Right kidney (tissue), 9 donors: ENCODE data around the gene NLRP8.
"Not testable (repeated sequence)": the region's sequence is repeated elsewhere in the genome, so short reads cannot be mapped to it uniquely, and the experiment has no call there.

Source experiments
- DNase-seq: peaks from one replicate; pipeline ENCODE4 v3.0.0-alpha.2; 2016
- long read RNA-seq, 8 donors: transcript quantifications; one replicate each; lab custom pipeline, GENCODE V29; 2026

The NLRP8 gene
- long read RNA-seq, donor 1, result 0 reads
- long read RNA-seq, donor 2, result 0 reads
- long read RNA-seq, donor 3, result 0 reads
- long read RNA-seq, donor 4, result 0 reads
- long read RNA-seq, donor 5, result 0 reads
- long read RNA-seq, donor 6, result 0 reads
- long read RNA-seq, donor 7, result 0 reads
- long read RNA-seq, donor 8, result 0 reads

DNA sequence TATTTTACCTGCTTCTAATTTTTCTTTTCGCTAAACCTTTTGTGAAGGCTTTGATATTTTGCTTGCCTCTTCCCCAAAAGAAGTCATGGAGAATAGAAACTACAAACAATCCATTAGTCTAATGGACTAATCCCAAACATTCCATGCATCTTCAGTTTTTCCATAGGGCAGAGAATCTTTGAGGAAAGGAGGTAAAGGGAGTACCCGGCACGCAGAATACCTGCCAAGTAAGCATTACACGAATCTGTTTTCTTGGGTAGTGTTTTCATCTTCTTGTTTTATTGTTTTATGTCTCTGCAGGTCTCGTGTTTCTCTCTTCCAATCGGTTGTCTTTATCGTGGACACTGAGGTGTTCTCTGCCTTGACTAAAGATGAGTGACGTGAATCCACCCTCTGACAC is at the start of gene NLRP8:
Gene NLRP8 (plus strand): TSS at position 301 of the 400 bp plus-strand sequence.
- DNase-seq, result no peak

GRCh38 chr19:55898911-55899310 is 48.7 kb upstream of the NLRP8 start:
- DNase-seq, result no peak

GRCh38 chr19:55901369-55902079 is 46.1 kb upstream of the NLRP8 start:
- DNase-seq, result no peak

DNA sequence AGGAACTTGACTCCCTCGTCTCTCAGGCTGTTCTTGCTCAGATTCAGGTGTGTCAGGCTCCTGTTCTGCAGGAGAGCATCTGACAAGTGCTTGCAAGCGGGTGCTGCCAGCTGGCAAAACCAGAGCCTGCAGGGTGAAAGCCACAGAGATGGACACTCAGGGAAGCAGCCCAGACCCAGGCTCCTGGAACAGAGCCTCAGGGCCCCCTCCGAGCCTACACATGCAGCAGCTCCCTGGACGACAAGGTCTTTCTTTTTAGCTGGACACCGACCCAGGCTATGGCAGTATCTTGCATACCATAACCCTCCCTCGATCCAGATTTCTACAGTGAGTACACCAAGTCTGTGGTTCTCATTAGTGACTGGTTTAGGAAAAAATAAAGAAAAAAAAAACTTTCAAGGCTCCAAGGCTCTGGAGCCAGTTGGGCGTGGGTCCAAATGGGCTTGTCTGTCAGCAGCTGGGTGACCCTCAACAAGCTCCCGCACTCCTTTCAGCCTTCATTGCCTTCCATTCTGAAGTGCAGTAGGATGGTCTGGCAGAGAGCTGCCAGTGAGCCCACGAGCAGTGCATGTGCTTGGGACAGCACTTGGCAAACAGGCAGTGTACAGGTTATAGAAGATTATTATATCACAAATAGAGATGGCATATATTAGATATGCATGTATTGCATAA is 45.4 kb upstream of the NLRP8 start:
- no peak for DNase-seq

DNA sequence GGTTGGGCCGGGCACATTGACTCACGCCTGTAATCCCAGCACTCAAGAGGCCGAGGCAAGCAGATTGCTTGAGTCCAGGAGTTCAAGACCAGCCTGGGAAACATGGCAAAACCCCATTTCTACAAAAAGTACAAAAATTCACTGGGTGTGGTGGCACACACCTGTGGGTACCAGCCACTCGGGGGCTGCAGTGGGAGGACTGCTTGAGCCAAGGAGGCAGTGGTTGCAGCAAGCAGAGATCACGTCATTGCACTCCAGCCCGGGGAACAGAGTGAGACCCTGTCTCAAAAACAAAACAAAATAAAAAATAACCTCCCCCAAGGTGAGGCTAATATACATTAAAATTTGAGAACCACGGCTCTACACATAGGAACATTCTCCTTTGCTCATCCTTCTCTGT is 40.3 kb upstream of the NLRP8 start:
- no peak for DNase-seq

- no peak for DNase-seq
These were observed 39.9 kb upstream of the NLRP8 start for GRCh38 chr19:55907746-55908145.

DNA sequence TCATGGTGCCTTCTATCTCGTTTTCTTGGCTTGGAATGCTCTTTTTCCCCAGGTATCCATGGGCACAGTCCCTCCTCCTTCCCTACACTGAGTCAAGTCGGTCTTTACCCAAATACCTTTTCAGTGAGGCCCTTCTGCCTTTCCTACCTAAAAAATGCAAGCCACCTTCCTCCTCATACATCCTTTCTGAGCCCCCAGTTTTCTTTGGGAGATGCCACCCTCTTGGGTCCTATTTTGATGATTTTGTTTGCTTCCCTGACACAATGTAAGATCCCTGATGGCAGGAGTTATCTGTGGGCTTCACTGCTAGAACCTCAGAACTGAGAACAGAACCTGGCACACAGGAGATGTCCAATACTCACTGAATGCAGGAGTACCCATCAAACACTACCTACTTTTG is 37.8 kb upstream of the NLRP8 start:
- no peak for DNase-seq

GRCh38 chr19:55912916-55913315 is 34.7 kb upstream of the NLRP8 start:
- no peak for DNase-seq

DNA sequence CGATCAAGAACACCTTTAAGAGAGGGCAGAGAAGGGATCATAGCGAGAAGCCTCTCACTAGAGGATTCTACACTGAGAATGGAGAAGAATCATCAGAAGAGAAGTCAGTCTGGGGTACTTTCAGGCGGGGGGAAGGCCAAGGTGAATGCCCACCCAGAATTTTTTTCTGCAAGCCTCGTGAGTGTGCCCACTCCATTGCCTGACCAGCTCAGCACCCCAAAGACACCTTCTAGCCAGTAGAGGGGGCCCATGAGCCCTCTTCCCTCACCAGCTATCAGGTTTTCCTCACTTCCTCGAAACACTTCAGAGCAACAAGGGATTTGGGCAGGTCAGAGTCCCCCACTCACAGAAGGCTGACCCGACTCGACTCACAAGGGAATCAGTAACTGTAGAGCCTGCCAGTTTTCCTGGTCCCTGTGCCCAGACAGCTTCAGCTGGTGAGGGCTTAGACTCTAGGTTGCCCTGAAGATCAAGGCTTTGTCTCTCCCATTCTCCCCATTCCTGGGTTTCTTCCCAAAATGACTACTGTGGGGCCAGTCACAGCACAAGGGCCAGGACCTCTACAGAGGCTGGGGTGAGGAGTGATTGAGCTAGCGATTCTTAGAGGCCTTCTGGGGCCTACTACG is 33.9 kb upstream of the NLRP8 start:
- no peak for DNase-seq

DNA sequence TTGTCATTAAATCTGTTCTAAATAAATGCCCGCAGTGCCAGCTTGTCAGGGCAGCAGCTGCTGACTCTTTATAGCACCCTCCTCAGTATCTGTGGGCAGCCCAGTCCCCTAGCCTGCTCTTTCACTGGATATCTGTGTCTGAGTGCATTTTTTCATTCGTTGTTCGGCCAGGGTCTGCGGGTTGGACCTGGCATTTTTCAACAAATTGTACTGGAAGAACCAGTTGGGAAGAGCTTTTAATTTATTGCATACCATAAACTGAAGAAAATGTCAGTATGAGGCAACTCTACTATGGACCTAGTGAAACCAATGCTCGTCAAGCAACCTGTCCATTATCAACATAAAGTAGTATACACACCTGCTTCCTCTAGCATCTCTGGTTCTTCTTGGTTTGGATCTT is 24.1 kb upstream of the NLRP8 start:
- no peak for DNase-seq

DNA sequence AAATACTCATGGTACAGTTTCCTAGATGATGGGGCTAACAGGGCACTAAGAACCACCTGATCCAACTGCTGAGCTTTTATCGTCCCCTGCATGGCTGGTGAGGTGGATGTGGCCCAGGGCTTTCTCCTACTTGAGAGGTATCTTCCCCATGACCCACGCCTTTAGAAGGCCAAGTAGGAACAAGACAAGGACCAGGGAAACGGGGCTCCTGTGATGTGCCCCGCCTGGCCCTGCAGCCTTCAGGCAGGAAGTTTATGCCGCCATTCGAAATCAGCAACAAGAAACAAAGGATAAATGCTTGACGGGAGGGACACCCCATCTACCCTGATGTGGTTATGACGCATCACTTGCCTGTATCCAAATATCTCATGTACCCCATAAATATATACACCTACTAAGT is 19.6 kb upstream of the NLRP8 start:
- DNase-seq, result no peak

DNA sequence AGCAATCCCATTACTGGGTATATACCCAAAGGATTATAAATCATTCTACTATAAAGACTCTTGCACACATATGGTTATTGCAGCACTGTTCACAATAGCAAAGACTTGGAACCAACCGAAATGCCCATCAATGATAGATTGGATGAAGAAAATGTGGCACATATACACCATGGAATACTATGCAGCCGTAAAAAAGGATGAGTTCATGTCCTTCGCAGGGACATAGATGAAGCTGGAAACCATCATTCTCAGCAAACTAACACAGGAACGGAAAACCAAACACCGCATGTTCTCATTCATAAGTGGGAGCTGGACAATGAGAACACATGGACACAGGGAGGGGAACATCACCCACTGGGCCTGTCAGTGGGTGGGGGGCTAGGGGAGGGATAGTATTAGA is 18.4 kb upstream of the NLRP8 start:
- not testable (repeated sequence) for DNase-seq

GRCh38 chr19:55930996-55931515 is 16.6 kb upstream of the NLRP8 start:
- no peak for DNase-seq

DNA sequence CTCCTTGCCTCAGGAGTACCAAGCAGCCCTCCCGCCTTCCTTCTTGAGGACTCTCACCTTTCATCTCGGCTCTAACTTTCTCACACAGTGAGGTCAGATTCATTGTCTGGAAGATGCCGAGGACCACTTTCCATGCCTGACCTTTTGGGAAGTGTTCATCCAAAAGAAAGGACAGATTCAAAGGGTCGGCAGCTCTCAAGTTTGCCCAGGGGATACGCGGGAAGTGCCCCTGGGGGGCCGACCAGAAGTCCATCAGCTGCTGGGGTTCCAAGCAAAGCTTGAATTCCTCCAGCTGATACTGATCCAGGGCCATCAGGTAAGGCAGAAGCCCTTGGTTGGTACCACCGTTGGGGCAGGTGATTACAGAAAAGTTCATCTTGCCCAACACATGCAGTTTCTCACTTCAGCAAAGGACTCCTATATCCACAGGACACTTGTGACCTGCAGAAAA is 15.7 kb upstream of the NLRP8 start, which contains the start of gene NLRP13:
Gene NLRP13 (minus strand): TSS at position 401 of the 451 bp plus-strand sequence. CDS start 25 bp downstream, at position 376.
- DNase-seq, result no peak

- no peak for DNase-seq
These were observed 12.4 kb upstream of the NLRP8 start for GRCh38 chr19:55935206-55935605.

DNA sequence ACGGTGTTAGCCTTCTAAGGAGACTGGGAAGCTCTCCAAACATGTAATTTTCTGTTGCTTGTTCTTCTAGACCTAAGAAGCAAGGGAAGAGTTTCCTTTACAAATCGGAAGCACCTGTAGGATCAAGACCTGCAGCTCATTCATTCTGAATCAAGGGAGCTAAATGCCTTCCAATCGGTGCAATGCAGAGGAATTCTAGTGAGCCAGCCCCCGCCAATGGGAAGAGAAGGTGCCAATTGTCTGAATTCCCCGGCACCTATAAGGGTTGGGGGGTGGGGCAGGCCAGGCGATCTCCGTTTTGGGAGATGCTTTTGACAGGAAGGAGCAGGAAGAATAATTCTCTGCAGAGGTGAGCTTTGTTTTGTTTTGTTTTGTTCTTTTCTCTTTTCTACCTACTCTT is 8.4 kb upstream of the NLRP8 start:
- no peak for DNase-seq

DNA sequence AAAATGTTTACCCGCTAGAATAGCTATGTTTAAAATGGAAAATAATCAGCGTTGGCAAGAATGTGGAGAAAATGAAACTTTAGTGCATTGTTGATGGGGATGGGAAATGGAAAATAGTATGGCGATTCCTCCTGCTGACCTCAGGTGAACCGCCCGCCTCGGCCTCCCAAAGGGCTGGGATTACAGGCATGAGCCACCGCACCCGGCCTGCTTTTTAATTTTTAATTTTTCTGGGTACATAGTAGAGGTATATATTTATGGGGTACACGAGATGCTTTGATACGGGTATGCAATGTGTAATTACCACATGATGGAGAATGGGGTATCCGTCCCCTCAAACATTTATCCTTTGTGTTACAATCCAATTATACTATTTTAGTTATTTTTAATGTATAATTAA is 7.3 kb upstream of the NLRP8 start:
- DNase-seq, result no peak

GRCh38 chr19:55950566-55950965 is 2.9 kb downstream of the NLRP8 start:
- DNase-seq, result not testable (repeated sequence)

- no peak for DNase-seq
These were observed 8.8 kb downstream of the NLRP8 start for GRCh38 chr19:55956431-55956830.

DNA sequence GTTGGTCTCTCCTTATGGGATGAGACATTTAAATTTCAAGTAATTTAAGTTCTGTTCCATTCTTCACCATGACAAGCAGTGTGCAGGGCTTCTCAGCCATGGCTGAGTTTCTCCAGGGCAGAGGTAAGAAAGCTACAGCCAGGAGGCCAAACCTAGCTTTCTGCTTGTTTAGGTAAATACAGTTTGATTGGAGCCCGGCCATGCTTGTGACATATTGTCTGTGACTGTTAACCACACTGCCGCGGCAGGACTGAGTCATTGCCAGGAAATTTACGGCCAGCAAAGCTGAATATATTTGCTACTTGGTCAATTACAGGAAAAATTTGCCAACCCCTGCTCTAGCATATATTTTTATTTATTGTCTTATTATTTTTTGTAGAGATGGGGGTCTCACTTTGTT is 10.7 kb downstream of the NLRP8 start:
- no peak for DNase-seq

GRCh38 chr19:55959996-55960675 is 12.5 kb downstream of the NLRP8 start:
- DNase-seq, result no peak

GRCh38 chr19:55962186-55962585 is 14.6 kb downstream of the NLRP8 start:
- DNase-seq, result no peak
